GM12892 (cell line): ENCODE data around the gene ARHGEF17.

Experiments used
- POLR2A ChIP-seq: IDR thresholded peaks from 2 replicates; pipeline ENCODE4 v1.6.1; 2011; ENCODE audit warnings: low read depth, low read length, control low read depth
- POLR2AphosphoS5 ChIP-seq: IDR thresholded peaks from 2 replicates; pipeline ENCODE4 v1.6.1; 2011; ENCODE audit warnings: low read depth, low read length, control low read depth

DNA sequence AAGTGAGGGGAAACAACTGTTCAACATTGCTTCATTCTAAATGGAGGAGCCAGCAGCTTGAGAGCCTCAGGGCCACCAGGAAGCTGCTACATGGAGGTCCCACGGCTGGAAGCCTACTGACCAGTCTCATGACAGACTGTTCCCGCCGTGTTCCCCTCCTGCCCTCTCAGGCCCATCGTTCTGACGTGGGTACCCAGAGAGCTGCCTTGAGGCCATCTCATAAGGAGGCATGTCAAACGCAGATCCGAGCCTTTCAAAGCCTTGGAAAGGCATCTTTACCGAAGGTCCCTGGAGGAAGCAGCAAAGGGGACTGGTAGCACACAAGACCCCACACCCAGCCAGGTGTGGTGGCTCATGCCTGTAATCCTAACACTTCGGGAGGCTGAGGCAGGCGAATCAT is 8.3 kb upstream of the ARHGEF17 start:
- TF ChIP-seq POLR2A (no peak), POLR2AphosphoS5 (no peak)
